Measurements from ENCODE around the gene PRDM9. TPM values are rescaled to one million over a fixed set of nuclear protein-coding genes. Genes with fewer than 3 reads are reported as not detected.

The PRDM9 gene
- total RNA-seq (2021), result not detected in 2 replicates
- long read RNA-seq, result 0 reads

- no peak within 1 kb of the TSS for H2BK5ac ChIP-seq (ENCODE audit: insufficient read length, low read length)
- DNase-seq, result peak; percentile 84
Observed at GRCh38 chr5:23507278-23507685, at the start of gene PRDM9. TSS of gene PRDM9 (plus strand) at chr5:23507609. CDS start at chr5:23509034, 1,425 bp downstream.

More at GRCh38 chr5:23507278-23507685, at the start of gene PRDM9:
- no CpG with 5 or more reads among the region's 27 CpGs for WGBS (ENCODE audit: extremely low coverage, insufficient read length, low lambda C conversion rate)
- Histone ChIP-seq H4K5ac (ENCODE audit: insufficient read length, low read depth, low read length) (no peak within 1 kb of the TSS), H4K91ac (ENCODE audit: insufficient read length, low read depth, low read length) (no peak within 1 kb of the TSS), H3K14ac (ENCODE audit: insufficient read depth, low read length) (peak within 1 kb of the TSS; percentile 52; the same call in 1 of the 2 replicates), H3K9me3 (ENCODE audit: control insufficient read depth, low read depth, low read length) (no peaks in the 10 kb centered on the region), H3K9ac (ENCODE audit: extremely low read depth, insufficient read length, low read length) (no peak within 1 kb of the TSS), H2BK12ac (ENCODE audit: insufficient read length, low read depth, low read length) (no peak within 1 kb of the TSS), H2BK20ac (ENCODE audit: low read depth, low read length, poor library complexity, severe bottlenecking) (no peak within 1 kb of the TSS), H3K4me1 (ENCODE audit: insufficient read depth, low read length) (no peaks in the 10 kb centered on the region), H3K23ac (ENCODE audit: insufficient read length, low read depth, low read length) (no peak within 1 kb of the TSS), H3K4me2 (ENCODE audit: insufficient read depth, insufficient read length, low read length) (no peak within 1 kb of the TSS), H3K79me2 (ENCODE audit: insufficient read depth, low read length) (no peaks in the 10 kb centered on the region), H4K8ac (replicated peaks; ENCODE audit: insufficient read length, low read depth, low read length) (no peak within 1 kb of the TSS), H4K20me1 (ENCODE audit: control insufficient read depth, insufficient read depth, insufficient read length) (no peaks in the 10 kb centered on the region), H2BK15ac (ENCODE audit: low read depth, low read length) (no peak within 1 kb of the TSS; the same call in 1 of the 2 replicates), H3K56ac (ENCODE audit: insufficient read length, low read depth, low read length) (no peak within 1 kb of the TSS), H3K27me3 (ENCODE audit: insufficient read depth, low read length) (no peaks in the 10 kb centered on the region), H3K79me1 (ENCODE audit: insufficient read depth, low read depth, low read length, poor library complexity, severe bottlenecking) (no peaks in the 10 kb centered on the region), H2AFZ (ENCODE audit: low read length) (no peak within 1 kb of the TSS), H2AK5ac (ENCODE audit: insufficient read length, low read length) (no peak within 1 kb of the TSS), H3T11ph (ENCODE audit: low read length) (no peak within 1 kb of the TSS), H3K18ac (ENCODE audit: insufficient read length, low read depth, low read length) (peak within 1 kb of the TSS; percentile 71), H2BK120ac (ENCODE audit: low read depth, low read length, poor library complexity, severe bottlenecking) (no peak within 1 kb of the TSS), H3K23me2 (ENCODE audit: insufficient read length, low read depth, low read length, poor library complexity, severe bottlenecking) (no peaks in the 10 kb centered on the region), H3K4ac (ENCODE audit: low read depth, low read length) (no peak within 1 kb of the TSS), H3K27ac (ENCODE audit: insufficient read length, low read depth, low read length) (no peak within 1 kb of the TSS)
- peaks cover 2 to 3% of the 10 kb centered on the region in 2 experiments for H3K4me1 Mint-ChIP-seq
- peaks cover 1 to 9% (median 4%) of the 10 kb centered on the region in 3 experiments; a peak in 6 of 7 replicates for H3K36me3 Mint-ChIP-seq (ENCODE audit: insufficient read depth in 1 of 3, low read depth in 3 of 3)
- H3K9me3 Mint-ChIP-seq, result peaks cover 6 to 10% of the 10 kb centered on the region in 2 experiments
- H3K27ac Mint-ChIP-seq, result peak within 1 kb of the TSS in 2 of 3 experiments; percentile 67 to 89; a peak in 1 of 7 replicates
- no peaks in the 10 kb centered on the region; the same call in 1 of the 2 replicates for H3K27me3 Mint-ChIP-seq (ENCODE audit: low read depth)
- peak within 1 kb of the TSS in 1 of 2 experiments; percentile 37; a peak in 2 of 5 replicates for H3K4me3 Mint-ChIP-seq
- TF ChIP-seq, protein P1, sequence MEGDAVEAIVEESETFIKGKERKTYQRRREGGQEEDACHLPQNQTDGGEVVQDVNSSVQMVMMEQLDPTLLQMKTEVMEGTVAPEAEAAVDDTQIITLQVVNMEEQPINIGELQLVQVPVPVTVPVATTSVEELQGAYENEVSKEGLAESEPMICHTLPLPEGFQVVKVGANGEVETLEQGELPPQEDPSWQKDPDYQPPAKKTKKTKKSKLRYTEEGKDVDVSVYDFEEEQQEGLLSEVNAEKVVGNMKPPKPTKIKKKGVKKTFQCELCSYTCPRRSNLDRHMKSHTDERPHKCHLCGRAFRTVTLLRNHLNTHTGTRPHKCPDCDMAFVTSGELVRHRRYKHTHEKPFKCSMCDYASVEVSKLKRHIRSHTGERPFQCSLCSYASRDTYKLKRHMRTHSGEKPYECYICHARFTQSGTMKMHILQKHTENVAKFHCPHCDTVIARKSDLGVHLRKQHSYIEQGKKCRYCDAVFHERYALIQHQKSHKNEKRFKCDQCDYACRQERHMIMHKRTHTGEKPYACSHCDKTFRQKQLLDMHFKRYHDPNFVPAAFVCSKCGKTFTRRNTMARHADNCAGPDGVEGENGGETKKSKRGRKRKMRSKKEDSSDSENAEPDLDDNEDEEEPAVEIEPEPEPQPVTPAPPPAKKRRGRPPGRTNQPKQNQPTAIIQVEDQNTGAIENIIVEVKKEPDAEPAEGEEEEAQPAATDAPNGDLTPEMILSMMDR (conservative IDR thresholded peaks at IDR 0.05), result no peak

Measured in H9 (cell line).